GM12878 (cell line): ENCODE data around the gene SET. TPM values are rescaled to one million over a fixed set of nuclear protein-coding genes. Genes with fewer than 3 reads are reported as not detected.

Source experiments
- ATF7 ChIP-seq: fragments of 450-650 bp; IDR thresholded peaks from 2 replicates; pipeline ENCODE4 v1.6.1; 2016; ENCODE audit warnings: low read depth, mild to moderate bottlenecking
- CBX3 ChIP-seq: fragments of 200-600 bp; sonication (generic); IDR thresholded peaks from 2 replicates; pipeline ENCODE4 v1.6.1; 2016; ENCODE audit warnings: low read depth, borderline replicate concordance
- CREB1 ChIP-seq: IDR thresholded peaks from 2 replicates; pipeline ENCODE4 v1.6.1; 2012; ENCODE audit warnings: low read depth, mild to moderate bottlenecking, inconsistent platforms
- ELK1 ChIP-seq: IDR thresholded peaks from 2 replicates; pipeline ENCODE4 v1.6.1; 2012; ENCODE audit warnings: low read depth, low read length, improper control_type of control experiment
- EZH2 ChIP-seq: IDR thresholded peaks from 2 replicates; pipeline ENCODE4 v1.6.1; 2012; ENCODE audit warnings: low read depth, mild to moderate bottlenecking, control low read depth, inconsistent platforms, low read length, borderline replicate concordance; ENCODE audit not compliant: control insufficient read depth
- FOS ChIP-seq: IDR thresholded peaks from 3 replicates; pipeline ENCODE4 v1.6.1; 2011; ENCODE audit warnings: borderline replicate concordance; ENCODE audit not compliant: insufficient read length; ENCODE audit errors: extremely low read depth
- GABPA ChIP-seq: IDR thresholded peaks from 2 replicates; pipeline ENCODE4 v1.6.1; 2014; ENCODE audit warnings: antibody characterized with exemption, low read depth, mild to moderate bottlenecking, inconsistent platforms
- KDM1A ChIP-seq: fragments of 200-600 bp; sonication (generic); IDR thresholded peaks from 2 replicates; pipeline ENCODE4 v1.6.1; 2016; ENCODE audit warnings: borderline replicate concordance
- NFIC ChIP-seq: IDR thresholded peaks from 2 replicates; pipeline ENCODE4 v1.6.1; 2012; ENCODE audit warnings: low read depth, mild to moderate bottlenecking, inconsistent platforms, low read length, moderate library complexity
- NR2C2 ChIP-seq: IDR thresholded peaks from 2 replicates; pipeline ENCODE4 v1.6.1; 2011; ENCODE audit warnings: borderline replicate concordance, low read depth; ENCODE audit not compliant: control insufficient read depth, insufficient read length
- PML ChIP-seq: IDR thresholded peaks from 2 replicates; pipeline ENCODE4 v1.6.1; 2012; ENCODE audit warnings: low read length, inconsistent platforms
- POU2F2 ChIP-seq: IDR thresholded peaks from 3 replicates; pipeline ENCODE4 v1.6.1; 2011; ENCODE audit warnings: low read depth, mild to moderate bottlenecking, low read length, borderline replicate concordance
- RUNX3 ChIP-seq: IDR thresholded peaks from 2 replicates; pipeline ENCODE4 v1.6.1; 2012; ENCODE audit warnings: low read length, inconsistent platforms
- SMARCA5 ChIP-seq: fragments of 450-650 bp; IDR thresholded peaks from 2 replicates; pipeline ENCODE4 v1.6.1; 2017; ENCODE audit warnings: mild to moderate bottlenecking
- SRF ChIP-seq, 2 experiments: IDR thresholded peaks; 2 replicates each; pipeline ENCODE4 v1.6.1; 2011; ENCODE audit warnings: low read depth in 2 of 2, low read length in 2 of 2, mild to moderate bottlenecking in 1 of 2, moderate library complexity in 1 of 2
- SUZ12 ChIP-seq: fragments of 200-600 bp; sonication (generic); IDR thresholded peaks from one replicate; pipeline ENCODE4 v1.6.1; 2018; ENCODE audit warnings: antibody characterized with exemption, mild to moderate bottlenecking; ENCODE audit not compliant: unreplicated experiment
- YY1 ChIP-seq: IDR thresholded peaks from 2 replicates; pipeline ENCODE4 v1.6.1; 2011; ENCODE audit warnings: low read depth, mild to moderate bottlenecking, low read length
- ZNF687 ChIP-seq: fragments of 450-650 bp; IDR thresholded peaks from 2 replicates; pipeline ENCODE4 v1.6.1; 2017; ENCODE audit warnings: mild to moderate bottlenecking, moderate library complexity
- polyA plus RNA-seq, 11 experiments: library from polyadenylated mRNA; depleted of rRNA in 4 of 11; unstranded in 6 of 11; stranded (reverse) in 5 of 11; fragments of >200 nt; fragmentation: Nextera tagmentation in 4 of 11; fragmentation: Illumina TruSeq in 1 of 11; extraction: Ambion mirVana in 4 of 11; extraction: Trizol in 1 of 11; gene quantifications; 1 replicate in 1 of 11; 2 replicates in 10 of 11; pipeline versions ENCODE4 v1.2.1 to v1.2.3, GENCODE V29; 2011 to 2016; ENCODE audit warnings: inconsistent platforms in 2 of 11, missing spikeins in 2 of 11, low read depth in 1 of 11
- total RNA-seq, 4 experiments: library from RNA; depleted of rRNA in 3 of 4; stranded (reverse); fragments of >200 nt in 3 of 4; fragmentation: Illumina TruSeq in 1 of 4; extraction: Trizol in 1 of 4; gene quantifications; 2 replicates each; pipeline versions ENCODE4 v1.2.1 to v1.2.3, GENCODE V29; 2013 to 2021
- TF ChIP-seq, protein P1 (sequence below): IDR thresholded peaks from 2 replicates; pipeline ENCODE4 v1.6.1; 2012; ENCODE audit warnings: improper control_type of control experiment, low read depth, low read length; ENCODE audit not compliant: insufficient replicate concordance

SET gene
- total and polyA plus RNA-seq, 10 of the 15 experiments (the other 5 are each of a cell fraction or from before 2014, with no cell fraction given), result 284 to 706 (median 445) TPM

- TF ChIP-seq SUZ12 (no peak), CREB1 (peak; percentile 62; the same call in 1 of the 2 replicates), ZNF687 (peak; percentile 41), EZH2 (no peak), KDM1A (no peak), NFIC (no peak), ELK1 (peak; percentile 69), SMARCA5 (peak; percentile 84), POU2F2 (peak; percentile 77; the same call in 2 of the 3 replicates), RUNX3 (peak; percentile 60; the same call in 1 of the 2 replicates), ATF7 (0 out of 2 replicates have a peak, but pooled peaks have one; percentile 23), PML (0 out of 2 replicates have a peak, but pooled peaks have one; percentile 36), CBX3 (no peak), FOS (no peak), NR2C2 (no peak), GABPA (no peak), YY1 (peak; percentile 99), SRF (IDR thresholded peaks at IDR 0.05; ENCODE audit: low read depth in 2 of 2, low read length in 2 of 2) (no peak)
- TF ChIP-seq, protein P1, sequence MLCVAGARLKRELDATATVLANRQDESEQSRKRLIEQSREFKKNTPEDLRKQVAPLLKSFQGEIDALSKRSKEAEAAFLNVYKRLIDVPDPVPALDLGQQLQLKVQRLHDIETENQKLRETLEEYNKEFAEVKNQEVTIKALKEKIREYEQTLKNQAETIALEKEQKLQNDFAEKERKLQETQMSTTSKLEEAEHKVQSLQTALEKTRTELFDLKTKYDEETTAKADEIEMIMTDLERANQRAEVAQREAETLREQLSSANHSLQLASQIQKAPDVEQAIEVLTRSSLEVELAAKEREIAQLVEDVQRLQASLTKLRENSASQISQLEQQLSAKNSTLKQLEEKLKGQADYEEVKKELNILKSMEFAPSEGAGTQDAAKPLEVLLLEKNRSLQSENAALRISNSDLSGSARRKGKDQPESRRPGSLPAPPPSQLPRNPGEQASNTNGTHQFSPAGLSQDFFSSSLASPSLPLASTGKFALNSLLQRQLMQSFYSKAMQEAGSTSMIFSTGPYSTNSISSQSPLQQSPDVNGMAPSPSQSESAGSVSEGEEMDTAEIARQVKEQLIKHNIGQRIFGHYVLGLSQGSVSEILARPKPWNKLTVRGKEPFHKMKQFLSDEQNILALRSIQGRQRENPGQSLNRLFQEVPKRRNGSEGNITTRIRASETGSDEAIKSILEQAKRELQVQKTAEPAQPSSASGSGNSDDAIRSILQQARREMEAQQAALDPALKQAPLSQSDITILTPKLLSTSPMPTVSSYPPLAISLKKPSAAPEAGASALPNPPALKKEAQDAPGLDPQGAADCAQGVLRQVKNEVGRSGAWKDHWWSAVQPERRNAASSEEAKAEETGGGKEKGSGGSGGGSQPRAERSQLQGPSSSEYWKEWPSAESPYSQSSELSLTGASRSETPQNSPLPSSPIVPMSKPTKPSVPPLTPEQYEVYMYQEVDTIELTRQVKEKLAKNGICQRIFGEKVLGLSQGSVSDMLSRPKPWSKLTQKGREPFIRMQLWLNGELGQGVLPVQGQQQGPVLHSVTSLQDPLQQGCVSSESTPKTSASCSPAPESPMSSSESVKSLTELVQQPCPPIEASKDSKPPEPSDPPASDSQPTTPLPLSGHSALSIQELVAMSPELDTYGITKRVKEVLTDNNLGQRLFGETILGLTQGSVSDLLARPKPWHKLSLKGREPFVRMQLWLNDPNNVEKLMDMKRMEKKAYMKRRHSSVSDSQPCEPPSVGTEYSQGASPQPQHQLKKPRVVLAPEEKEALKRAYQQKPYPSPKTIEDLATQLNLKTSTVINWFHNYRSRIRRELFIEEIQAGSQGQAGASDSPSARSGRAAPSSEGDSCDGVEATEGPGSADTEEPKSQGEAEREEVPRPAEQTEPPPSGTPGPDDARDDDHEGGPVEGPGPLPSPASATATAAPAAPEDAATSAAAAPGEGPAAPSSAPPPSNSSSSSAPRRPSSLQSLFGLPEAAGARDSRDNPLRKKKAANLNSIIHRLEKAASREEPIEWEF, result no peak
These were observed 32.3 kb upstream of the SET start, which contains the start of gene DYNC2I2 (continued) for GRCh38 chr9:128656416-128657343.
